GM23338 (cell line): ENCODE measurements around the gene KCNMA1.

Experiments
- CREB1 ChIP-seq: fragments of 250-450 bp; sonication (Bioruptor Pico); IDR thresholded peaks from 2 replicates; pipeline ENCODE4 v1.5.0; 2020; ENCODE audit warnings: low read depth, mild to moderate bottlenecking, moderate library complexity
- EZH2 ChIP-seq: fragments of 200-600 bp; sonication (generic); IDR thresholded peaks from one replicate; pipeline ENCODE4 v1.8.0; 2017; ENCODE audit warnings: antibody characterized with exemption, mild to moderate bottlenecking, low read depth; ENCODE audit not compliant: unreplicated experiment
- EZH2phosphoT487 ChIP-seq: fragments of 200-600 bp; sonication (generic); IDR thresholded peaks from one replicate; pipeline ENCODE4 v1.8.1; 2018; ENCODE audit warnings: antibody characterized with exemption; ENCODE audit not compliant: unreplicated experiment
- POLR2AphosphoS5 ChIP-seq: IDR thresholded peaks from 2 replicates; pipeline ENCODE4 v1.6.1; 2016; ENCODE audit warnings: antibody characterized with exemption, low read depth
- REST ChIP-seq: IDR thresholded peaks from one replicate; pipeline ENCODE4 v1.6.1; 2018; ENCODE audit warnings: antibody characterized with exemption; ENCODE audit not compliant: unreplicated experiment
- STAT1 ChIP-seq: IDR thresholded peaks from one replicate; pipeline ENCODE4 v1.6.1; 2016; ENCODE audit warnings: antibody characterized with exemption; ENCODE audit not compliant: unreplicated experiment
- TF ChIP-seq, protein P1 (sequence below), 2 experiments: fragments of 200-600 bp in 1 of 2; sonication (generic) in 1 of 2; conservative IDR thresholded peaks; 2 replicates each; pipeline versions ENCODE4 v1.5.1 to v1.6.1; 2016 to 2017; ENCODE audit warnings: antibody characterized with exemption in 2 of 2, low read depth in 2 of 2, mild to moderate bottlenecking in 2 of 2, moderate library complexity in 1 of 2

DNA sequence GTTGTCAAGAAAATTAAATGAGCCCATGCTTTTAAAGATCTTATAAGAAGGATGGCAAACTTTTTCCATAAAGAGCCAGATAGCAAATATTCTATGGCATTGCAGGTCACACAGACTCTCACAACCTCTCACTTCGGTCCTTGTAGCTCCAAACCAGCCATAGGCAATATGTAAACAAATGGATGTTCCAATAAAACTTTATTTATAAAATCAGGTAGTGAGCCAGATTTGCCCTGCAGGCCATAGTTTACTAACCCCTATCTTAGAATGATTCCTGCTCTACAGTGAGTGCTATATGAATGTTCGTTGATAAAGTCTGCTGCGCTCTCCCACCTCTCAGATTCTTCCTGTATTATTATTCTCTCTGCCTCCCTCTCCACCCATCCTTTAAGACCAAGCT is 177.7 kb downstream of the KCNMA1 start:
- TF ChIP-seq, protein P1, sequence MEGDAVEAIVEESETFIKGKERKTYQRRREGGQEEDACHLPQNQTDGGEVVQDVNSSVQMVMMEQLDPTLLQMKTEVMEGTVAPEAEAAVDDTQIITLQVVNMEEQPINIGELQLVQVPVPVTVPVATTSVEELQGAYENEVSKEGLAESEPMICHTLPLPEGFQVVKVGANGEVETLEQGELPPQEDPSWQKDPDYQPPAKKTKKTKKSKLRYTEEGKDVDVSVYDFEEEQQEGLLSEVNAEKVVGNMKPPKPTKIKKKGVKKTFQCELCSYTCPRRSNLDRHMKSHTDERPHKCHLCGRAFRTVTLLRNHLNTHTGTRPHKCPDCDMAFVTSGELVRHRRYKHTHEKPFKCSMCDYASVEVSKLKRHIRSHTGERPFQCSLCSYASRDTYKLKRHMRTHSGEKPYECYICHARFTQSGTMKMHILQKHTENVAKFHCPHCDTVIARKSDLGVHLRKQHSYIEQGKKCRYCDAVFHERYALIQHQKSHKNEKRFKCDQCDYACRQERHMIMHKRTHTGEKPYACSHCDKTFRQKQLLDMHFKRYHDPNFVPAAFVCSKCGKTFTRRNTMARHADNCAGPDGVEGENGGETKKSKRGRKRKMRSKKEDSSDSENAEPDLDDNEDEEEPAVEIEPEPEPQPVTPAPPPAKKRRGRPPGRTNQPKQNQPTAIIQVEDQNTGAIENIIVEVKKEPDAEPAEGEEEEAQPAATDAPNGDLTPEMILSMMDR (conservative IDR thresholded peaks at IDR 0.05; ENCODE audit: low read depth in 2 of 2) = no peak
- no peak for TF ChIP-seq EZH2
- no peak for TF ChIP-seq POLR2AphosphoS5
- TF ChIP-seq REST = no peak
- TF ChIP-seq EZH2phosphoT487 = no peak
- no peak for TF ChIP-seq CREB1 (CRISPR knock-in tag)
- TF ChIP-seq STAT1 = no peak
